ENCODE data around the gene ANKZF1. TPM values are rescaled to one million over a fixed set of nuclear protein-coding genes. Genes with fewer than 3 reads are reported as not detected.

The ANKZF1 gene
- total and polyA plus RNA-seq, 2 of the 4 experiments (the other 2 are of a cell fraction), result 18.6 to 33.8 TPM

- no peak for TF ChIP-seq CTCF (conservative IDR thresholded peaks at IDR 0.05; ENCODE audit: low read depth, low read length)
Observed at GRCh38 chr2:219252900-219253752, 23.5 kb downstream of the ANKZF1 start, which contains the start of gene TUBA4B (continued).
